Activated T-helper 1 cell treated with anti-CD3 and anti-CD28 coated beads, Interleukin-2, amount 50 U/mL, for 16 hours (primary cell): Measurements from ENCODE around the gene PVALB.

Experiments used
- DNase-seq, 2 donors: peaks; one replicate each; pipeline ENCODE4 v3.0.0-alpha.2; 2020; ENCODE audit warnings: low read depth in 1 of 2, low spot score in 1 of 2

Gene PVALB

DNA sequence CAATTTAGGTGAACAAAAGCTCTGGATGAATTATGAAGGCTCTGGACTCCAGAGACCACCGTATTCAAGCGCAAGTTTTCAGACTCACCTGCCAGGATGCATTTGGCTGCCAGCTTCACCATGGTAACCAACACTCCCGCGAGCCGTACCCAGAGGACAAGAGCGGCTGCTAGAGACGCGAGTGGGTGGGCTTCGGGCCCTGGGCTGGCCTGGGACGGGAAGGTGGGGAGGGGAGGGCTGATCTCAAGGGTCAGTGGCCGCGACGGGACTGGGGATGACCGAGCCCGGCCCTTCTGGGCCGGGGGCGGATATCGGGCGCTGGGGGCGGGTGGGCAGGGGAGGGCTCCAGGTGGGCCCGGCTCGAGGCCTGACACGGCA lies 41.3 kb downstream of the PVALB start:
- DNase-seq = peak in 1 of 2 donors; percentile 25

DNA sequence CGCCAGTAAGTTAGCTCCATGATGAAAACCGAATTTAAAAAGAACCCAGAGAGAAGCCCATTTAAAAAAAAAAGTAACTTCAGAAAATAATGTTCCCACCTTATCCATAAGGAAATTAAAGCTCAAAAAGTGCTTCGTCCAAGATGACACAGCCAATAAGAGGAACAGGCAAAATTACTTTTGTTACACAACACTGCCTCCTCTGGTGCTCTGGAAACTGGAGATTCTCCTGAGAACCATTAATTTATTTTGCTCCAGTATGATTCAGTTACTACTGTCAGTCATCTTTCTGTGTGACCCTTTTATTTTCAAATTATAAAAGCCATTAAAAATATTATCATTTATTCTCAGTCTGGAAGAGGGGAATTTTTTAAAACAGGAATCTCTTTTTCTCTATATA lies 42.9 kb downstream of the PVALB start:
- DNase-seq = no peak

DNA sequence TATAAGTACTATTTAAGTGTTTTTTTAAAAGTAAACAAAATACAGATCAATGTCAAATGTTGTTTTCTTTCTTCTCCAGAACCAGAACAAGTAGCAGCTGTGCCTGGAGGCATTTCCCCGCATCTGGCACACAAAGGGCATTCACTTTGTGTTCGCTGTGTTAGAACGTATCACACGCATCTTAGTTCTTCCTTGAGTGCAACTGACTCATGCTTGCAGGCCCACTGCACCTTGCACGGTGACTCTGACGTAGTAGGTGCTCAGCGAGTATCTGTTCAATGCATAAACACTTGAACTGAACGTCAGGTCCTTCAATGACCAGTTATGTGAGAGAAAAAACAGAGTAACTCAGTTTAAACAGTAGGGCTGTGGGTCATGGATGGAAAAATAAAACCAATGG lies 44.4 kb downstream of the PVALB start:
- no peak for DNase-seq

- DNase-seq = no peak
Observed at GRCh38 chr22:36771356-36772063, 45.3 kb downstream of the PVALB start.

DNA sequence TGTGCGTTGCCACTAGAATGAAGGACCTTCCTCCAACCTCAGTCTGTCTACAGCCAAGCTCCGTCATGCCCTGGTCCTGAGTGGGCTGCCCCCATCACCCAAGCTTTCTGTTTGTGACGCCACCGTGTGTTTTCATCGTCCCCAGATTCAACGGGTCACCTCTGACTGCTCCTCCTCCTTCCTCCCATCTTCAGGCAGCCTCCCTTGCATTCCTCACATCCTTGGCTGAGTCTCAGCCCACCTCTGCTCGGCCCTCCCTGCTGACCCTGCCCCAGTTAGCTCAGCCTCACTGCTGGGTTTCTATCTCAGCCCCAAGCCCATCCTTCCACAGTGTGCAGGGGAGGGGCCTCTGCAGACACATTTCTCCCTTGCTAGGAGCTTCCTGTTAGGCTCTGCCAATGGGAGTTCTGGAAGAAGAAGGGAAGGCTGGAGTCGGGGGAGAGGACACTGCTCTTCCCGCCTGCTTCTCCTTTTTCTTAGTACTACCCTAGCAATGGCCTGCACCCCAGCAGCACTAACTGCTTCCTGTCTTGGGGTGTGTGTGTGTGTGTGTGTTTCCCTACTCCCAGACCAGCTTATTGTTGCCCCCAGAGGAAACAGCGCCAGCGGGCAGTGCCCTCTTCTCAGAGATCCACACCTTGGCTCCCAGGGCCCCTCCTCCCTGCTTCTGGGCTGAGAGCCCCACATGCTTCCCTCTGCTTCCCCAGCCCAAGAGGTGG lies 46.2 kb downstream of the PVALB start:
- DNase-seq = no peak

DNA sequence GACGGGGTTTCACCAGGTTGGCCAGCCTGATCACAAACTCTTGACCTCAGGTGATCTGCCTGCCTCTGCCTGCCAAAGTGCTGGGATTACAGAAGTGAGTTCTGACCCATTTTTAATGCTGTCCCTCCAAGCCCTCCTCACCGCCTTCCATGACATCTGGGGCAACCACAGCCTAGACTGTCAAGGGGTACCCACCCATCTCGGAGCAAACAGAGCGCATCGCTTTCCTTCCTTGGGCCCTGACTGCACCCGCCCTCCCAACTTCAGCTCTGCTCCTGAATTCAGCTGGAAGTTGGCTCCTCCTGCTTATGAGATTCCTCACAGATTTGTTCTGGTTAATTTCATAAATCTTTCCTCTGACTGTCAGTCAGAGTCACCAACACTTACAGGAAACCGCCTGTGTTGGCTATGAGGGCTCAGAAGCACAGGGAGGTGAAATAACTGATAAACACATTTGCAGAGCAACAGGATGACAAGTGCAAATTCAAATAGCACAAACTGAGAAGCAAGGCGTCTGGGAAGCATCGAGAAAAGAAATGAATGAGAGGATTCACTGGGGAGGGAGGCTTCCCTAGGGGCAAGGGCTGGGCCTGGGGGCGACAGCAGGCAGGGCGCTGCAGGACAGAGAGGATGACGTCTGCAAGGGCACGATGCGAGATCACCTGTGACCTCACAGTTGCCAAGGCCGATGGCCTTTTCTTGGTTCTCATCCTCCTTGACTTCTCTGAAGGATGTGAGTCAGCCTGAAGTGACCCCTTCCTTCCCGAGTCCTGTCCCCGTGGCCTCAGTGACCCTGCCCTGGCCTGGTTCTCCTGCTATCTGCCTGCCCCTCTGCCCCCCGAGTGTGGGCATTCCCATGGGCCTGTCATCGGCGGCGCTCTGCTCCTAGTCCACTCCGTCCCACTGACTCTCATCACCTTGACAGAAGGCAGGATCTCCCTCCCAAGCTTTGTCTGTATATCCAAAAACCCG lies 47.0 kb downstream of the PVALB start:
- no peak for DNase-seq

DNA sequence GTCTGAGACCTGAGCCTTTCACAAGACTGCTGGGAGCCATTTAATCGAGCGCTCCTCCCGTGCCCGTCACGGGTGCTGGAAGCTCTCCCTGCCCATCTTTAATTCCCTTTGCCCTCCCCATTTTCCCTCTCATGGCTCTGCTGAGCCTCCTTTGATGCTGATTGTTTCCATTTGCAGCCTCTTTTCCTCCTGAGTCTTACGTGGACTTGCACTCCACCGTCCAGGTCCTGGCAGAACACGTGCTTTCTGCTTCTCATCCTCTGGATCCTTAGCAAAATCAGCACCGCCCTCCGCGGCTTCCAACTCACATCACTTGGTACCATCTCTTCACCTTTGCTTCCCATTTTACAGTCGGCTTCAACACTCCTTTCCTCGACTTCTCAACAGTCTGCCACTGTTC lies 48.2 kb downstream of the PVALB start:
- no peak for DNase-seq

- no peak for DNase-seq
Observed at GRCh38 chr22:36768141-36768540, 48.7 kb downstream of the PVALB start.

GRCh38 chr22:36767035-36767775 lies 49.6 kb downstream of the PVALB start:
- no peak for DNase-seq

DNA sequence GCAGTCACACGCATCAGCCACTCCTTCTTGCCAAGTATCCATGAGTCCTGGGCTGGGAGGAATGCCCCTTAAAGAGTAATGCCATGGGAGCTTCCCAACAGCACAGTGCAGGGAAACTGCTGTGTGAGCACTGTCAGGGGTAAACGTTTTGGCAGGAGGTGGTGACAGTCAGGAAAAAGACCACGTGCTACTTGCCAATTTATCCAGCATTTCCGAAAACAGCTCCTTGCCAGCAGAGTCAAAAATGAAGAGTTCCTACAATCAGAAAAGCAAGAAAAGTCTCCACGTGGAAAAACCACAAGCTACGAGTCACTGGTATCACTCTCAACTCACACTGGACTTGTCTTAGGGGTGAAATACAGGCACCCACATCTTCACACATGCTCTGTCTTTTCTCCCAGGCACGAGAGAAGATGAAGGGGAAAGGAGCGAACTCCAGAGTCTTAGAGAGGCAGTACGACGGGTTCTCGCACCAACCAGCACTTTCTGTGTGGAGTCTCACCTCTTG lies 50.8 kb downstream of the PVALB start:
- DNase-seq = no peak

DNA sequence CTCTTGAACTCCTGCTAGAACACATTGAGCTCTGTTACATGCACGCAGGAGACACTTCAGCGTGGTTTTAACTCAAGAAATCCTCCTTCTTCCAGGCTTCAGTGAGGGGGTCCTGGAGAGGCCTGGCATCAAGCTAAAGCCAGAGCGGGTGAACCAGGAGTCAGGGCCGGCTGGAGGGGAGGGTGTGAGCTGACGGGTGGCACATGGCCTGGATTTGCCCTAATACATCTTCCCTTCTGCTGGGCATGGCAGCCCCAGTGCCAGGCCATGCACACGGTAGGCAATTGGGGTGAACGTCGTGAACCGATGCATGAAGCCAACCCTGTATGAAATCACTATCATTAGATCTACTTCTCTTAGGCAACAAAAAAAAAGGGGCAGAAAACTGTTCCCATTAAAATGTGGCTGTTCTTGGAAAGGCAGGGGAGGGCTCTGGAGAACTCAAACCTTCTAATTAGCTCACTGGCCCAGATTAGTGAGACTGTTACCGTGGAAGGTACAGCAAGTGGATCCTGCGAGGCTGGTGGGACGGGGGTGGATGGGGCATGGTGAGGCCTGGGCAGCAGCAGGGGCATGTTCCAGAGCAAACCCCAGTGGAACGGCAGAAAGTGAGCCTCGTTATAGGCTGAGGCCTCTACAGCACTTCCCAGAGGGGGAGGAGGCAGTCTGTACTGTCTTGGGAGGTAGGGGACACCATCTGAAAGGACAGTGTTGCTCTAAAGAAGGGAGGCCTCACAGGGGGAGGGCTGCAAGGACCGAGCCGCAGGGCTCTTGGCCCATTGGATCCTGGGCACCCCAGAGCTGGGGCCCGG lies 51.5 kb downstream of the PVALB start:
- no peak for DNase-seq

DNA sequence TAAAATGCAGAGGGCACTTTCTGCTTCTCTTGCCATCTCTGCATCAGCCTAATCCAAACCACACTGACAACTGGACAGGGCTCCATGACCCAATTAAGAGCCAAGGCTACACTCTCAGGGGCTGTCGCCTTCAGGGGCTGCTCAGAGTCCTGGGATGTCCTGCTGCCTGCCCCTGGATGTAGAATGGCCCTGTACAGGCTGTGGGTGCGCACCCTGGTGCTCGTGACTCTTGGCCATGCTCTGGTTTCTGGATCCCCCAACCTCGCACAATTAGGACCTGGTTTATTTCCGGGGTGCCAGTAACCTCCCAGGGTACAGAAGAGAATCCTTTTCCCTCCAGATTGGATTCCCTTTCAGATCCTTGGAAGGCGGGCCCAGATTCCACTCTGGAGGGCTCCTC lies 52.2 kb downstream of the PVALB start:
- DNase-seq = no peak

- DNase-seq = no peak
Observed at GRCh38 chr22:36764060-36764459, 52.8 kb downstream of the PVALB start.

- DNase-seq = no peak
Observed at GRCh38 chr22:36763576-36763975, 53.3 kb downstream of the PVALB start.

DNA sequence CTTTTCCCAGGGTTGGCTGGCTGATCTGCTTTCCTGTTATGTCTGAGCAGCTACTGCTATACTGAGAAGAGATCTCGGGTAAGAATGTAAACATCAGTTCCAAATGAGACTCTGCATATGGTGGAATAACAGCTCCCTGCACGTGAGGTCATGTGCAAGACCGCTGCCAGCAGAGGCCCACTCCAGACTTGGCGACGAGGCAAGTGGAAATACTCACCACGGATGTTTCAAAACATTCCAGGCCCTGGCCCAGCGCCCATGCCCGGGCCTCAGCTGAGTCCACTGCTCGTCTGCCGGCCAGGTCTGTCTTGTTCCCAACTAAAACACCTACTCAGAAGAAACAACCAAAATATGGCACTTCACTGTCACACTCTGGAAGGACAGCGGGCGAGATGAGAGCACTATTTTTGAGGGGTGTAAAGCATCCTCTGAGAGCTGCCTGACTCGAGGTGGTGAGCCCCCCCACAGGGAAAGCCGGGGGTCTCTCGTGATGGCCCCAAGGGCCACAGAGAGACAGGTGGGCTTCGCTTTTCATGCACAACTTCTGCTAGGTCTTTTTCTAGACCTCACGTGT lies 54.1 kb downstream of the PVALB start:
- no peak for DNase-seq

DNA sequence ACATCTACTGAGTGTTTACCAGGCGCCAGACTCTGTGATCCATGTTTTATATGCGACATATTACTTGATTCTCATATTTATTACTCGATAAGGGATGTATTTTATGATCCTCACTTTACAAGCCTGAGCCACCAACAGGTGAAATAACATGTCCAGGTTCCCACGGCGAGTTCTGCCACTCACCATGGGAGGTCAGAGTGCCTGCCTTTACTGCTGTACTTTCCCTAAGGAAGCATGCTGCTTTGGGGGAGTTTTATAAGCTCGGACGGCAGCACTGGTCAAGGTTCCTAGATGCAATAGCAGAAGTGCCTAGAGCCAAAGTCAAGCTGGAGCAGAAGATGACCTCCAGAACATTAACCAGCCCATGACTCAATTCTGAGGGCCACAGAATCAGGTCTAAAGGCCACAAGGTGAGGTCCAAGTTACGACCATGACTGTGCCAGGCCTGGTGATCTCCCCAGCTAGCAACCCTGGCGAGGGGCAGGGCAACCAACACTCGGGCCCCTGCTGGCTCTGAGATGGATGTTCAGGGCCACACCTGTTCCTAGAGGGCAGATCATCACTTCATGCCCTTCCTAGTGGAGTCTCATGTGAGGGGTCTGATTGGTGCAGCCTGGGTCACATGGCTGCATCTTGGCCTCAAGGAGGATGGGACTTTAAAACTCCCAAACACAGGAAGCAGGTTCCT lies 55.1 kb downstream of the PVALB start:
- no peak for DNase-seq

GRCh38 chr22:36760786-36761185 lies 56.0 kb downstream of the PVALB start:
- DNase-seq = no peak

DNA sequence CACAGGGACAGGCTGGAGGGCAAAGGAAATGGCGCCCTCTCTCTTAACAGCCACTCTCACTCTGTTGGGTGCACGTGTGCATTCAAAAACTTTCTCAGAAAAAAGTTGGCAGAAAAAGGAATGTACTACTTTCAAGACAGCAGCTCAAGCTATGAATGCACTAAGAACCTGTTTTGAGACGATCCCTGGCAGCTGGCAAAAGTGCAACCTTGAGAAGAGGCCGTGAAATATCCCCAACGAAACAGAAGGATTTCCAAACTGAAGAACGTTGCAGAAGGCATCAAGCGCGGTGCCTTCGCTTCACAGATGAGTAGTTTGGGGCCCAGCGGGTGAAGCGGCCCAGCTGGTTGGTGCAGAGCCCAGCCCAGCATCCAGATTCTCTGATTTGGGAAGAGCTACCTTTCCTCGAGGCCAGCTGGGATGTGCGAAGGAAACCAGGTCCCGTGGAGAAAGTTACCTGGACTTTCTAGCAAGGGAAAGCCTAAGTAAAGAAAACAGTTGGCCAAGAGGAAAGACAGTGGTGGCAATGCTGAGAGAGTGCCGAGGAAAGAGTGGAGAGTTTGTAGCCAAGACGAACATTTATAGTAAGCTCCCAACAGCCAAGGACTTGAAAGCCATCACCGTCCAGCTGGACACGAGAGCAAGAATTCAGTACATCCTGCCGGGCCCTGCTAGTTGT lies 57.2 kb downstream of the PVALB start:
- DNase-seq = no peak
